C4-2B (cell line): Measurements from ENCODE around the gene XK.

Source experiments
- ZFX ChIP-seq: fragments of 450-650 bp; IDR thresholded peaks from 2 replicates; pipeline ENCODE4 v1.6.1; 2017
- TF ChIP-seq, protein P1 (sequence below): fragments of 450-650 bp; conservative IDR thresholded peaks from 2 replicates; pipeline ENCODE4 v1.5.1; 2017; ENCODE audit warnings: mild to moderate bottlenecking

DNA sequence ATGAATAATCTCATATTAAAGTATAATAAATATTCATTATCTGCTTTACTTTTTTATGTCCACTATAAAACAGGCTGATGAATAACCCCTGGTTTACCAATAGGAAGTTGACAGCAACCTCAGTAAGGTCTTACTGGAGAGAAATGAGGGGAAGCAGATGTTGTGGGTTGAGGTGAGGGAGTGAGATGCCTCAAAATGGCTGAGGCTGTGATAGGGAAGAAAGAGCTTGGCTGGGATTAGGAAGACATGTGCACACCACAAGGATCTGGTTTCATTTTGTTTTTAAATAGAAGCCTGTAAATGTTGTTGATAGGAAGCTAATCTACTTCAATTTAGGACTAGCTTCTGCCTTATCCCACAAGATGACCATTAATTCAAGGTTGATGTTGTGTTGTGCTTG, 79.9 kb downstream of the XK start:
- TF ChIP-seq, protein P1, sequence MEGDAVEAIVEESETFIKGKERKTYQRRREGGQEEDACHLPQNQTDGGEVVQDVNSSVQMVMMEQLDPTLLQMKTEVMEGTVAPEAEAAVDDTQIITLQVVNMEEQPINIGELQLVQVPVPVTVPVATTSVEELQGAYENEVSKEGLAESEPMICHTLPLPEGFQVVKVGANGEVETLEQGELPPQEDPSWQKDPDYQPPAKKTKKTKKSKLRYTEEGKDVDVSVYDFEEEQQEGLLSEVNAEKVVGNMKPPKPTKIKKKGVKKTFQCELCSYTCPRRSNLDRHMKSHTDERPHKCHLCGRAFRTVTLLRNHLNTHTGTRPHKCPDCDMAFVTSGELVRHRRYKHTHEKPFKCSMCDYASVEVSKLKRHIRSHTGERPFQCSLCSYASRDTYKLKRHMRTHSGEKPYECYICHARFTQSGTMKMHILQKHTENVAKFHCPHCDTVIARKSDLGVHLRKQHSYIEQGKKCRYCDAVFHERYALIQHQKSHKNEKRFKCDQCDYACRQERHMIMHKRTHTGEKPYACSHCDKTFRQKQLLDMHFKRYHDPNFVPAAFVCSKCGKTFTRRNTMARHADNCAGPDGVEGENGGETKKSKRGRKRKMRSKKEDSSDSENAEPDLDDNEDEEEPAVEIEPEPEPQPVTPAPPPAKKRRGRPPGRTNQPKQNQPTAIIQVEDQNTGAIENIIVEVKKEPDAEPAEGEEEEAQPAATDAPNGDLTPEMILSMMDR = no peak
- TF ChIP-seq ZFX = no peak
